HepG2 (cell line): ENCODE measurements around the gene XXYLT1. TPM values are rescaled to one million over a fixed set of nuclear protein-coding genes. Genes with fewer than 3 reads are reported as not detected.

Source experiments
- ATAC-seq: fragments of 200-7000 bp; cut with Tn5 transposase; 3 replicates; pipeline ENCODE4 v1.9.1; 2020; ENCODE audit warnings: mild to moderate bottlenecking, moderate library complexity
- BruUV-seq: library from RNA; stranded (reverse); fragments of 400-500 nt; replicated peaks from 2 replicates; lab custom pipeline; 2021; lab: Mats Ljungman, UMichigan
- CTCF ChIA-PET: fragments of 300-600 bp; formaldehyde crosslinking; extraction: SDS; loops from one replicate; lab custom pipeline; 2021; ENCODE audit warnings: low total read pairs, inconsistent platforms, low intra/inter-chr PET ratio; lab: Yijun Ruan, JAX
- POLR2A ChIA-PET: fragments of 350-600 bp; sonication (Branson Sonifier 250); formaldehyde crosslinking; loops from one replicate; lab custom pipeline; 2020; ENCODE audit warnings: antibody characterized with exemption, inconsistent platforms; lab: Yijun Ruan, JAX
- DNase-seq: peaks from one replicate; pipeline ENCODE4 v3.0.0-alpha.2; 2015; ENCODE audit warnings: low spot score
- FAIRE-seq: peaks from 3 replicates; lab custom pipeline; 2011; peaks lifted over from hg19 to GRCh38; lab: Jason Lieb, UNC
- H2AFZ ChIP-seq: one replicate; pipeline ENCODE4 v1.6.1; 2011; ENCODE audit warnings: low read length, inconsistent platforms
- H3K27ac ChIP-seq: fragments of 300-600 bp; 3 replicates; pipeline ENCODE4 v1.8.0; 2011; ENCODE audit warnings: mixed run types, mild to moderate bottlenecking, mixed read lengths, low read length, inconsistent platforms; ENCODE audit not compliant: insufficient read depth; ENCODE audit errors: extremely low read length
- H3K27me3 ChIP-seq, 2 experiments: fragments of 200-600 bp in 1 of 2; 2 replicates in 1 of 2; 3 replicates in 1 of 2; pipeline versions ENCODE4 v1.6.0 to v1.8.0; 2011; ENCODE audit warnings: low read length in 2 of 2, mild to moderate bottlenecking in 2 of 2, moderate library complexity in 2 of 2, inconsistent platforms in 1 of 2; ENCODE audit not compliant: insufficient read depth in 2 of 2, control insufficient read depth in 1 of 2
- H3K36me3 ChIP-seq, 2 experiments: fragments of 200-600 bp in 1 of 2; replicated peaks in 1 of 2; 2 replicates in 1 of 2; 3 replicates in 1 of 2; pipeline versions ENCODE4 v1.5.1 to v1.8.0; 2011; ENCODE audit warnings: low read length in 2 of 2, inconsistent platforms in 1 of 2; ENCODE audit not compliant: insufficient read depth in 2 of 2, control insufficient read depth in 1 of 2
- H3K4me1 ChIP-seq: 2 replicates; pipeline ENCODE4 v1.5.1; 2012; ENCODE audit warnings: low read length, inconsistent platforms; ENCODE audit not compliant: insufficient read depth
- H3K4me2 ChIP-seq: 2 replicates; pipeline ENCODE4 v1.6.0; 2011; ENCODE audit warnings: low read depth, low read length, inconsistent platforms
- H3K4me3 ChIP-seq, 3 experiments: fragments of 200-600 bp in 1 of 3; sonication (generic), shearing (Covaris generic) in 1 of 3; replicated peaks in 1 of 3; 2 replicates each; pipeline ENCODE4 v1.5.1; 2011 to 2016; ENCODE audit warnings: low read length in 3 of 3, inconsistent platforms in 2 of 3, low read depth in 2 of 3, mild to moderate bottlenecking in 2 of 3, control low read depth in 1 of 3, mixed read lengths in 1 of 3; ENCODE audit not compliant: insufficient read depth in 1 of 3
- H3K79me2 ChIP-seq: one replicate; pipeline ENCODE4 v1.6.1; 2011; ENCODE audit warnings: low read length, inconsistent platforms; ENCODE audit not compliant: insufficient read depth
- H3K9ac ChIP-seq: 2 replicates; pipeline ENCODE4 v1.6.0; 2011; ENCODE audit warnings: mild to moderate bottlenecking, low read depth, low read length, inconsistent platforms; ENCODE audit not compliant: insufficient read depth
- H3K9me3 ChIP-seq: 2 replicates; pipeline ENCODE4 v1.5.1; 2012; ENCODE audit warnings: mild to moderate bottlenecking, low read length
- H4K20me1 ChIP-seq: 2 replicates; pipeline ENCODE4 v1.6.0; 2011; ENCODE audit warnings: inconsistent platforms, mild to moderate bottlenecking, low read length, moderate library complexity; ENCODE audit not compliant: insufficient read depth
- CEBPB ChIP-seq: IDR thresholded peaks from 2 replicates; pipeline ENCODE4 v1.6.1; 2011; ENCODE audit warnings: low read depth, low read length, improper control_type of control experiment, borderline replicate concordance
- CREBL2 ChIP-seq: sonication (generic); formaldehyde crosslinking; IDR thresholded peaks from 2 replicates; pipeline ENCODE4 v1.8.1; 2023; ENCODE audit warnings: missing genetic modification reagents, mild to moderate bottlenecking, borderline replicate concordance
- NBN ChIP-seq: fragments of 450-650 bp; conservative IDR thresholded peaks from 2 replicates; pipeline ENCODE4 v1.6.1; 2017
- SP5 ChIP-seq: IDR thresholded peaks from 2 replicates; pipeline ENCODE4 v1.6.1; 2016; ENCODE audit warnings: low read depth, borderline replicate concordance
- ZFP82 ChIP-seq: sonication (generic); formaldehyde crosslinking; IDR thresholded peaks from 2 replicates; pipeline ENCODE4 v1.5.1; 2020; ENCODE audit warnings: mild to moderate bottlenecking, missing genetic modification reagents, borderline replicate concordance
- ZFX ChIP-seq: sonication (generic); formaldehyde crosslinking; IDR thresholded peaks from 2 replicates; pipeline ENCODE4 v1.4.0; 2020; ENCODE audit warnings: mild to moderate bottlenecking, low read depth, missing genetic modification reagents, moderate library complexity
- ZNF17 ChIP-seq: sonication (generic); formaldehyde crosslinking; IDR thresholded peaks from 2 replicates; pipeline ENCODE4 v1.5.0; 2020; ENCODE audit warnings: mild to moderate bottlenecking, missing genetic modification reagents
- ZNF251 ChIP-seq: sonication (generic); formaldehyde crosslinking; IDR thresholded peaks from 2 replicates; pipeline ENCODE4 v1.9.0; 2021; ENCODE audit warnings: mild to moderate bottlenecking, missing genetic modification reagents
- ZNF543 ChIP-seq: sonication (generic); formaldehyde crosslinking; IDR thresholded peaks from 2 replicates; pipeline ENCODE4 v1.4.0; 2020; ENCODE audit warnings: mild to moderate bottlenecking, missing genetic modification reagents
- WGBS: methylation state at CpG from one replicate; pipeline ENCODE4 v1.1.6; 2017; ENCODE audit warnings: low lambda C conversion rate; 5-methylcytosine and 5-hydroxymethylcytosine counted together
- in situ Hi-C: cut with HindIII; loops from 2 replicates; pipeline ENCODE4 v1.10.0; 2017; ENCODE audit warnings: low pct_unique_long_range_greater_than_20kb; ENCODE audit not compliant: extremely low pct_ligation_motif_present
- intact Hi-C: fragments of 100-400 bp; cut with micrococcal nuclease; formaldehyde crosslinking; loops from one replicate; pipeline ENCODE4 v1.10.0; 2022; ENCODE audit not compliant: unreplicated experiment
- polyA plus RNA-seq, 8 experiments: library from polyadenylated mRNA; depleted of rRNA in 3 of 8; stranded (reverse) in 7 of 8; unstranded in 1 of 8; fragments of >200 nt; fragmentation: Illumina TruSeq in 4 of 8; extraction: Trizol in 4 of 8; gene quantifications; 2 replicates each; pipeline versions ENCODE4 v1.2.1 to v1.2.3, GENCODE V29; 2011 to 2016; ENCODE audit warnings: low read depth in 4 of 8, missing spikeins in 1 of 8, mixed read lengths in 1 of 8; ENCODE audit not compliant: insufficient read depth in 1 of 8
- total RNA-seq, 5 experiments: library from RNA; depleted of rRNA; stranded (reverse); fragments of >200 nt; fragmentation: Illumina TruSeq; extraction: Trizol; gene quantifications; 2 replicates each; pipeline ENCODE4 v1.2.3, GENCODE V29; 2016; ENCODE audit warnings: low read depth in 1 of 5
- TF ChIP-seq, protein P1 (sequence below): sonication (generic); formaldehyde crosslinking; IDR thresholded peaks from 2 replicates; pipeline ENCODE4 v1.5.0; 2020; ENCODE audit warnings: missing genetic modification reagents
- TF ChIP-seq, protein P2 (sequence below): IDR thresholded peaks from 2 replicates; pipeline ENCODE4 v1.6.1; 2016

Gene XXYLT1
- total and polyA plus RNA-seq, 2 of the 13 experiments (the other 11 are each of a cell fraction or from before 2014, with no cell fraction given) = 17.7 to 19.0 TPM

DNA sequence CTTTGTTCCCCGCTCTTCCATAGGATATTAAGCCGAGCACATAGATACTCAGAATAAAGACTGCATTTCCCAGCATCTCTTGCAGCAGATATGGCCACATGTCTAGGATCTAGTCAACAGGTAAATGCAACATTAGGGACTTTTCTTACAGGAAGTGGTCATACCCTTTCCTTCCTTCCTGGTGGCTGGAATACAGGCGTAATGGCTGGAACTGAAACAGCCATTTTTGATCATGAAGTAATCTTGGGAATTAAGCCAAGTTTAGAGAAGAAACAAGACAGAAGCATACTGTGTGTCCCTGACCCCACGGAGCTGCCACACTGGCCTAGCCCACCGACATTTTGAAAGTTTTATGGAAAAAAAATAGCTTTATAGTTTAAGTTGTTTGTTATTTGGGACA lies 234.0 kb downstream of the XXYLT1 start:
- WGBS = 64% methylated on average over 5 of the region's 5 CpGs

GRCh38 chr3:195036574-195036973 lies 234.4 kb downstream of the XXYLT1 start:
- Histone ChIP-seq H3K9me3 (no peaks in the 10 kb centered on the region), H2AFZ (no peak overlapping the region), H3K4me2 (no peak overlapping the region), H4K20me1 (no peaks in the 10 kb centered on the region; the same call in 1 of the 2 replicates), H3K27ac (no peak overlapping the region), H3K36me3 (no peaks in the 10 kb centered on the region), H3K4me3 (no peak overlapping the region), H3K79me2 (no peaks in the 10 kb centered on the region), H3K27me3 (peaks cover 0 to 56% of the 10 kb centered on the region in 2 experiments; a peak in 4 of 5 replicates), H3K4me1 (peaks cover 51% of the 10 kb centered on the region), H3K9ac (no peak overlapping the region)
- WGBS = 46% methylated on average over 3 of the region's 6 CpGs
- TF ChIP-seq ZNF17 = no peak
- TF ChIP-seq SP5 (CRISPR knock-in tag) = no peak
- TF ChIP-seq NBN = no peak
- no peak for TF ChIP-seq ZNF251 (CRISPR knock-in tag)
- TF ChIP-seq, protein P1, sequence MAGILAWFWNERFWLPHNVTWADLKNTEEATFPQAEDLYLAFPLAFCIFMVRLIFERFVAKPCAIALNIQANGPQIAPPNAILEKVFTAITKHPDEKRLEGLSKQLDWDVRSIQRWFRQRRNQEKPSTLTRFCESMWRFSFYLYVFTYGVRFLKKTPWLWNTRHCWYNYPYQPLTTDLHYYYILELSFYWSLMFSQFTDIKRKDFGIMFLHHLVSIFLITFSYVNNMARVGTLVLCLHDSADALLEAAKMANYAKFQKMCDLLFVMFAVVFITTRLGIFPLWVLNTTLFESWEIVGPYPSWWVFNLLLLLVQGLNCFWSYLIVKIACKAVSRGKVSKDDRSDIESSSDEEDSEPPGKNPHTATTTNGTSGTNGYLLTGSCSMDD (CRISPR knock-in tag) = no peak
- TF ChIP-seq ZFP82 = no peak
- no peak for TF ChIP-seq CEBPB
- no peak for TF ChIP-seq CREBL2
- POLR2A ChIA-PET = no interaction called here
- intact Hi-C loops (loop anchor here (10.0 kb wide), 1 partner anchor 68 kb away; no protein-coding TSS in a partner anchor), in situ Hi-C loops (no loop called here)
- DNase-seq (no peak), ATAC-seq (no peak), FAIRE-seq (no peak)
- CTCF ChIA-PET = no interaction called here
- no TSS peak for BruUV-seq

More for the DNA sequence above, 234.0 kb downstream of the XXYLT1 start:
- Histone ChIP-seq H3K9ac (no peak overlapping the region), H3K36me3 (no peaks in the 10 kb centered on the region), H3K4me3 (no peak overlapping the region), H3K27me3 (peaks cover 1 to 60% of the 10 kb centered on the region in 2 experiments; a peak in 4 of 5 replicates), H3K27ac (no peak overlapping the region), H3K4me1 (peaks cover 47% of the 10 kb centered on the region), H3K79me2 (no peaks in the 10 kb centered on the region), H3K4me2 (no peak overlapping the region), H4K20me1 (no peaks in the 10 kb centered on the region), H2AFZ (no peak overlapping the region), H3K9me3 (no peaks in the 10 kb centered on the region)
- ATAC-seq (no peak), DNase-seq (no peak), FAIRE-seq (no peak)
- in situ Hi-C loops (no loop called here), intact Hi-C loops (loop anchor here (10.0 kb wide), 1 partner anchor 68 kb away; no protein-coding TSS in a partner anchor)
- ChIA-PET CTCF (no interaction called here), POLR2A (no interaction called here)
- TF ChIP-seq ZFX (CRISPR knock-in tag) (no peak), ZNF543 (no peak)
- TF ChIP-seq, protein P2, sequence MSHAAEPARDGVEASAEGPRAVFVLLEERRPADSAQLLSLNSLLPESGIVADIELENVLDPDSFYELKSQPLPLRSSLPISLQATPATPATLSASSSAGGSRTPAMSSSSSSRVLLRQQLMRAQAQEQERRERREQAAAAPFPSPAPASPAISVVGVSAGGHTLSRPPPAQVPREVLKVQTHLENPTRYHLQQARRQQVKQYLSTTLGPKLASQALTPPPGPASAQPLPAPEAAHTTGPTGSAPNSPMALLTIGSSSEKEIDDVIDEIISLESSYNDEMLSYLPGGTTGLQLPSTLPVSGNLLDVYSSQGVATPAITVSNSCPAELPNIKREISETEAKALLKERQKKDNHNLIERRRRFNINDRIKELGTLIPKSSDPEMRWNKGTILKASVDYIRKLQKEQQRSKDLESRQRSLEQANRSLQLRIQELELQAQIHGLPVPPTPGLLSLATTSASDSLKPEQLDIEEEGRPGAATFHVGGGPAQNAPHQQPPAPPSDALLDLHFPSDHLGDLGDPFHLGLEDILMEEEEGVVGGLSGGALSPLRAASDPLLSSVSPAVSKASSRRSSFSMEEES (CRISPR knock-in tag) = no peak
- no TSS peak for BruUV-seq
